Measurements from ENCODE around the gene SMYD3.

SMYD3 gene

GRCh38 chr1:246035060-246035541 is 472.0 kb downstream of the SMYD3 start:
- Histone ChIP-seq H3K27me3 (ENCODE audit: low read length) (no peaks in the 10 kb centered on the region), H4K20me1 (ENCODE audit: low read depth, low read length) (no peaks in the 10 kb centered on the region), H3F3A (ENCODE audit: insufficient read depth) (no peaks in the 10 kb centered on the region), H3K9ac (ENCODE audit: low read length) (no peak overlapping the region), H3K4me2 (ENCODE audit: low read depth, low read length, poor library complexity, severe bottlenecking) (no peak overlapping the region), H3K9me2 (replicated peaks; ENCODE audit: insufficient read depth, low read length) (no peaks in the 10 kb centered on the region), H3K27ac (ENCODE audit: low read depth, low read length) (no peak overlapping the region), H2AFZ (ENCODE audit: low read depth, low read length, severe bottlenecking) (no peak overlapping the region), H3K4me3 (ENCODE audit: insufficient read depth, low read length, poor library complexity, severe bottlenecking) (no peak overlapping the region), H3K9me3 (ENCODE audit: insufficient read depth, low read length) (no peaks in the 10 kb centered on the region), H3K79me2 (ENCODE audit: insufficient read depth, low read length) (no peaks in the 10 kb centered on the region), H3K36me3 (ENCODE audit: low read length) (no peaks in the 10 kb centered on the region)
- no peak for TF ChIP-seq EZH2phosphoT487 (conservative IDR thresholded peaks at IDR 0.05; ENCODE audit: low read length)
- TF ChIP-seq CTCF (IDR thresholded peaks at IDR 0.05; ENCODE audit: insufficient read depth, low read length, poor library complexity, severe bottlenecking) = no peak

DNA sequence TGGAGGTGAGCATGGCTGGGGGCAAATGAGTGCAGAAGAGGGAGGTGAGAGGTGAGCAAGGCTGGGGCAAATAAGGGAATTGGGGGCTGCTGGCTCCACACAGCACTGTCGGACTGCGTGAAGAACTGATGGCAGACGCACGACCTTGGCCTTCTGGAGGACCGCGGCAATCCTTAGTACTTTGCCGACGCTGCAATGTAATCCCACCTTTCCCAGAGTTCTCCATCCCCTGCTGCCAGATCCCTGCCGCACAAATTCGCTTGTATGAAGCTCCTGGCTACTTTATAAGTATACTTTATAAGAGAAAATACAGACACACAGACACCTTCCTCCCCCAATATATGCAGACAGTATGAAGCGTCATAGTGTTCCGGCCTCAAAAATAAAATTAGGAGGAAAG is 472.4 kb downstream of the SMYD3 start:
- Histone ChIP-seq H3K79me2 (ENCODE audit: insufficient read depth, low read length) (no peaks in the 10 kb centered on the region), H4K20me1 (ENCODE audit: low read depth, low read length) (no peaks in the 10 kb centered on the region), H3K27me3 (ENCODE audit: low read length) (no peaks in the 10 kb centered on the region), H3K4me3 (ENCODE audit: insufficient read depth, low read length, poor library complexity, severe bottlenecking) (no peak overlapping the region), H3K9ac (ENCODE audit: low read length) (no peak overlapping the region), H3K9me2 (replicated peaks; ENCODE audit: insufficient read depth, low read length) (no peaks in the 10 kb centered on the region), H3F3A (ENCODE audit: insufficient read depth) (no peaks in the 10 kb centered on the region), H2AFZ (ENCODE audit: low read depth, low read length, severe bottlenecking) (no peak overlapping the region), H3K36me3 (ENCODE audit: low read length) (no peaks in the 10 kb centered on the region), H3K4me2 (ENCODE audit: low read depth, low read length, poor library complexity, severe bottlenecking) (no peak overlapping the region), H3K9me3 (ENCODE audit: insufficient read depth, low read length) (no peaks in the 10 kb centered on the region), H3K27ac (ENCODE audit: low read depth, low read length) (no peak overlapping the region)
- TF ChIP-seq CTCF (IDR thresholded peaks at IDR 0.05; ENCODE audit: insufficient read depth, low read length, poor library complexity, severe bottlenecking) (no peak), EZH2phosphoT487 (conservative IDR thresholded peaks at IDR 0.05; ENCODE audit: low read length) (no peak)

GRCh38 chr1:246032984-246033383 is 474.1 kb downstream of the SMYD3 start:
- Histone ChIP-seq H3K4me2 (ENCODE audit: low read depth, low read length, poor library complexity, severe bottlenecking) (no peak overlapping the region), H3K27me3 (ENCODE audit: low read length) (no peaks in the 10 kb centered on the region), H3K4me3 (ENCODE audit: insufficient read depth, low read length, poor library complexity, severe bottlenecking) (no peak overlapping the region), H2AFZ (ENCODE audit: low read depth, low read length, severe bottlenecking) (no peak overlapping the region), H3K9ac (ENCODE audit: low read length) (no peak overlapping the region), H3K79me2 (ENCODE audit: insufficient read depth, low read length) (no peaks in the 10 kb centered on the region), H3K9me2 (replicated peaks; ENCODE audit: insufficient read depth, low read length) (no peaks in the 10 kb centered on the region), H3K27ac (ENCODE audit: low read depth, low read length) (no peak overlapping the region), H3K36me3 (ENCODE audit: low read length) (no peaks in the 10 kb centered on the region), H3K9me3 (ENCODE audit: insufficient read depth, low read length) (no peaks in the 10 kb centered on the region), H3F3A (ENCODE audit: insufficient read depth) (no peaks in the 10 kb centered on the region), H4K20me1 (ENCODE audit: low read depth, low read length) (no peaks in the 10 kb centered on the region)
- TF ChIP-seq EZH2phosphoT487 (conservative IDR thresholded peaks at IDR 0.05; ENCODE audit: low read length) = no peak
- TF ChIP-seq CTCF (IDR thresholded peaks at IDR 0.05; ENCODE audit: insufficient read depth, low read length, poor library complexity, severe bottlenecking) = no peak
